Fibroblast of lung (primary cell): Measurements from ENCODE around the gene CFAP57.

Source experiments
- CTCF ChIP-seq, 2 donors: IDR thresholded peaks in 1 of 2; conservative IDR thresholded peaks in 1 of 2; 1 replicate in 1 of 2; 2 replicates in 1 of 2; pipeline ENCODE4 v1.5.1; 2011 to 2012; ENCODE audit warnings: low read length in 2 of 2, control low read depth in 1 of 2, inconsistent platforms in 1 of 2, low read depth in 1 of 2, mild to moderate bottlenecking in 1 of 2
- EZH2 ChIP-seq: IDR thresholded peaks from 2 replicates; pipeline ENCODE4 v1.5.1; 2012; ENCODE audit warnings: low read length, control low read depth, mild to moderate bottlenecking; ENCODE audit errors: missing control alignments

GRCh38 chr1:43292679-43293078, 120.5 kb downstream of the CFAP57 start:
- TF ChIP-seq CTCF (conservative IDR thresholded peaks at IDR 0.05 in 1 of 2, IDR thresholded peaks at IDR 0.05 in 1 of 2; ENCODE audit: low read depth in 1 of 2, low read length in 2 of 2) (no peak), EZH2 (no peak)
